ENCODE results near the gene OLIG3. TPM values are rescaled to one million over a fixed set of nuclear protein-coding genes. Genes with fewer than 3 reads are reported as not detected.

The OLIG3 gene
- total RNA-seq, 1 experiment from 2014 or later: 5.4 TPM

DNA sequence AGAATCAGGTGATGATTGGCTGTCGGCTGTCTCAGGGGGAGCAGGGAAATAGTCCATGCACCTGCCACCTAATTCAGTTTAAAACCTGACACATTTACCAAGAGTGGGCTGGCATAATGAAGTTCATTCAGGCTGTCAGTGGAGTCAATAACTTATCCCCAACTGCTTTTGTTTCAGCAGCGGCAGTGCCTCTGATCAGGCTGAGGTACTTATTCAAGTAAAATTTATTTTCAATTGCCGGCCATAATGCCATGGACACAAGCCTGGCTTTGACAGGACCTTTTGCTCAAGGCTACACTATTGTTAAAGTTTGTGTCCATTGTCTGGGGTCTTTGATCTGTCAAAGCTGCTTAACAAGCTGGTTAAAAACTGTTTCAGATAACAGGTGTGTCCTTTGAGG is 20.6 kb downstream of the OLIG3 start:
- no peak for ATAC-seq
- Mint-ChIP-seq H3K36me3 (0 out of 2 replicates have a peak, but pooled peaks cover 3% of the 10 kb centered on the region), H3K27me3 (ENCODE audit: low read depth) (no peaks in the 10 kb centered on the region), H3K4me3 (no peak overlapping the region), H3K4me1 (peaks cover 19% of the 10 kb centered on the region), H3K9me3 (peaks cover 4% of the 10 kb centered on the region; the same call in 1 of the 2 replicates), H3K27ac (no peak overlapping the region)
- DNase-seq (ENCODE audit: low spot score): no peak
- ChIA-PET POLR2A (no interaction called here), CTCF (interaction anchor here (1.3 kb wide), 1 partner anchor 116 kb away, joined by 3 read pairs; no protein-coding TSS in a partner anchor)
- TF ChIP-seq STAT6 (CRISPR knock-in tag; conservative IDR thresholded peaks at IDR 0.05; ENCODE audit: low read depth): no peak
- TF ChIP-seq ZMAT4 (CRISPR knock-in tag; IDR thresholded peaks at IDR 0.05): no peak
- TF ChIP-seq JAZF1 (CRISPR knock-in tag; IDR thresholded peaks at IDR 0.05): no peak
- TF ChIP-seq ZNF232 (CRISPR knock-in tag; IDR thresholded peaks at IDR 0.05): no peak
- no peak for TF ChIP-seq NR3C1 (CRISPR knock-in tag; conservative IDR thresholded peaks at IDR 0.05; ENCODE audit: low read depth)
- no peak for TF ChIP-seq KAT7 (CRISPR knock-in tag; IDR thresholded peaks at IDR 0.05; ENCODE audit: borderline replicate concordance)
- TF ChIP-seq ZNF263 (CRISPR knock-in tag; IDR thresholded peaks at IDR 0.05; ENCODE audit: low read depth): no peak
- TF ChIP-seq PRRX2 (CRISPR knock-in tag; IDR thresholded peaks at IDR 0.05): no peak

- ChIA-PET CTCF (interaction anchor here (1.0 to 1.5 kb wide), 2 partner anchors 117 to 169 kb away, joined by 3 to 5 read pairs; no protein-coding TSS in a partner anchor), POLR2A (no interaction called here)
- no peaks in the 10 kb centered on the region for H3K27me3 Mint-ChIP-seq (ENCODE audit: low read depth)
These were observed 21.5 kb downstream of the OLIG3 start for GRCh38 chr6:137472641-137473137.

More at GRCh38 chr6:137472641-137473137, 21.5 kb downstream of the OLIG3 start:
- H3K27ac Mint-ChIP-seq: no peak overlapping the region
- DNase-seq (ENCODE audit: low spot score) (no peak), ATAC-seq (no peak)
- TF ChIP-seq ZNF532 (CRISPR knock-in tag; IDR thresholded peaks at IDR 0.05; ENCODE audit: borderline replicate concordance): no peak
- TF ChIP-seq, protein P1, sequence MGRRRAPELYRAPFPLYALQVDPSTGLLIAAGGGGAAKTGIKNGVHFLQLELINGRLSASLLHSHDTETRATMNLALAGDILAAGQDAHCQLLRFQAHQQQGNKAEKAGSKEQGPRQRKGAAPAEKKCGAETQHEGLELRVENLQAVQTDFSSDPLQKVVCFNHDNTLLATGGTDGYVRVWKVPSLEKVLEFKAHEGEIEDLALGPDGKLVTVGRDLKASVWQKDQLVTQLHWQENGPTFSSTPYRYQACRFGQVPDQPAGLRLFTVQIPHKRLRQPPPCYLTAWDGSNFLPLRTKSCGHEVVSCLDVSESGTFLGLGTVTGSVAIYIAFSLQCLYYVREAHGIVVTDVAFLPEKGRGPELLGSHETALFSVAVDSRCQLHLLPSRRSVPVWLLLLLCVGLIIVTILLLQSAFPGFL (CRISPR knock-in tag; IDR thresholded peaks at IDR 0.05; ENCODE audit: borderline replicate concordance): no peak
- TF ChIP-seq, protein P2, sequence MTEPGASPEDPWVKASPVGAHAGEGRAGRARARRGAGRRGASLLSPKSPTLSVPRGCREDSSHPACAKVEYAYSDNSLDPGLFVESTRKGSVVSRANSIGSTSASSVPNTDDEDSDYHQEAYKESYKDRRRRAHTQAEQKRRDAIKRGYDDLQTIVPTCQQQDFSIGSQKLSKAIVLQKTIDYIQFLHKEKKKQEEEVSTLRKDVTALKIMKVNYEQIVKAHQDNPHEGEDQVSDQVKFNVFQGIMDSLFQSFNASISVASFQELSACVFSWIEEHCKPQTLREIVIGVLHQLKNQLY (CRISPR knock-in tag; IDR thresholded peaks at IDR 0.05): no peak
- H3K9me3 Mint-ChIP-seq: peaks cover 4% of the 10 kb centered on the region; the same call in 1 of the 2 replicates
- H3K4me3 Mint-ChIP-seq: no peak overlapping the region
- H3K4me1 Mint-ChIP-seq: peaks cover 19% of the 10 kb centered on the region
- H3K36me3 Mint-ChIP-seq: 0 out of 2 replicates have a peak, but pooled peaks cover 3% of the 10 kb centered on the region

Data from WTC11 (cell line).